ENCODE results near the gene NAALADL2. TPM values are rescaled to one million over a fixed set of nuclear protein-coding genes. Genes with fewer than 3 reads are reported as not detected.

Gene NAALADL2
- total and polyA plus RNA-seq, 2 of the 8 experiments (the other 6 are each of a cell fraction or from before 2014, with no cell fraction given), result 0.12 to 0.22 TPM

DNA sequence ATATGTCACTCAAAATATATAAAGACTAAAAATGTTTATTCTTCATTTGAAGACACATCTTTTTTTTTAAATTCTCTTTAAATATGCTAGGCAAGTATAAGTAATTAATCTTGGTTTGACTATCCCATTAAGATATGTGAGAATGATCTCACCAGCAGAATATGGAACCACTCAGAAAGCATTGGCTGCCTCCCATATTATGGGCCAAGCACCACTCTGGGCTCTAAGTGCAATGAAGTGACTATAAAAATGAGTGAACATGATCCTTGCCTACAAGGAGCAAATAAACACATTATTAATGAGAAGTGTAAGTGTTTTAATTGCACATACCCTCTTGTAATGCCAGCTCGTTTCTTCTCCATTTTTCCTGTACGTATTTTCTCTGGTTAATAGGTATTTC is 328.5 kb downstream of the NAALADL2 start:
- no peak for DNase-seq (ENCODE audit: low read depth in 1 of 2, low spot score in 2 of 2)
- CTCF ChIA-PET (ENCODE audit: partially characterized antibody), result interaction anchor here (1.4 kb wide), 1 partner anchor 9 kb away, joined by 5 read pairs; no protein-coding TSS in a partner anchor
- no peak for TF ChIP-seq MAFK (IDR thresholded peaks at IDR 0.05; ENCODE audit: low read depth, low read length)
- TF ChIP-seq CEBPB (IDR thresholded peaks at IDR 0.05; ENCODE audit: low read depth, low read length), result no peak
- TF ChIP-seq RBBP5 (IDR thresholded peaks at IDR 0.05; ENCODE audit: borderline replicate concordance, low read depth, low read length), result no peak
- TF ChIP-seq CTBP2 (IDR thresholded peaks at IDR 0.05; ENCODE audit: borderline replicate concordance, insufficient read depth, insufficient read length, low read length), result no peak
- no peak for TF ChIP-seq KDM4A (IDR thresholded peaks at IDR 0.05; ENCODE audit: low read depth, low read length, severe bottlenecking)
- no peak for TF ChIP-seq SIN3A (conservative IDR thresholded peaks at IDR 0.05 in 1 of 2, IDR thresholded peaks at IDR 0.05 in 1 of 2; ENCODE audit: low read depth in 1 of 2, low read length in 2 of 2)
- TF ChIP-seq BCL11A (IDR thresholded peaks at IDR 0.05; ENCODE audit: low read depth in 2 of 2, low read length in 2 of 2), result no peak
- TF ChIP-seq MAX (IDR thresholded peaks at IDR 0.05), result no peak
- no peak for TF ChIP-seq KDM5A (IDR thresholded peaks at IDR 0.05; ENCODE audit: low read length)

More for the DNA sequence above, 328.5 kb downstream of the NAALADL2 start:
- H3K27ac ChIP-seq (ENCODE audit: low read depth, low read length), result no peak overlapping the region
- no peak overlapping the region for H3K4me2 ChIP-seq (ENCODE audit: insufficient read depth in 1 of 2, low read depth in 2 of 2, low read length in 2 of 2)
- no peak overlapping the region for H3K14ac ChIP-seq (ENCODE audit: insufficient read length)
- 89% methylated on average over 2 of the region's 2 CpGs; no CpG with 5 or more reads in 1 of the 2 experiments for WGBS, 2 experiments (ENCODE audit: extremely low coverage in 1 of 2, insufficient coverage in 1 of 2, insufficient read length in 1 of 2, insufficient replicate concordance in 2 of 2, low coverage in 1 of 2, low lambda C conversion rate in 2 of 2, missing lambda C conversion rate in 1 of 2)
- no peak overlapping the region for H3K18ac ChIP-seq (ENCODE audit: extremely low read depth, low read length)
- no peaks in the 10 kb centered on the region for H4K20me1 ChIP-seq (replicated peaks in 1 of 2; ENCODE audit: control insufficient read depth in 1 of 2, insufficient read depth in 2 of 2, low read length in 2 of 2)
- no peak overlapping the region for H4K8ac ChIP-seq (ENCODE audit: extremely low read depth, insufficient read depth, low read length)
- no peak overlapping the region for H2AK5ac ChIP-seq (ENCODE audit: low read depth, low read length)
- H3K4me3 ChIP-seq (ENCODE audit: extremely low read depth in 1 of 4, insufficient read depth in 2 of 4, low read depth in 3 of 4, low read length in 4 of 4), result no peak overlapping the region
- H2AFZ ChIP-seq (ENCODE audit: low read length), result no peak overlapping the region
- H3K56ac ChIP-seq (replicated peaks; ENCODE audit: insufficient read length, low read depth, low read length), result no peak overlapping the region
- H3K79me2 ChIP-seq (ENCODE audit: control insufficient read depth in 1 of 2, insufficient read depth in 2 of 2, low read length in 2 of 2), result no peaks in the 10 kb centered on the region
- no peak overlapping the region for H4K5ac ChIP-seq (ENCODE audit: insufficient read length, low read depth, low read length)
- no peak overlapping the region for H2BK5ac ChIP-seq (ENCODE audit: low read depth, low read length)
- no peak overlapping the region for H4K91ac ChIP-seq (replicated peaks; ENCODE audit: insufficient read length, low read length)
- no peaks in the 10 kb centered on the region for H3K9me3 ChIP-seq (ENCODE audit: insufficient read depth in 2 of 2, low read depth in 1 of 2, low read length in 1 of 2)
- no peaks in the 10 kb centered on the region for H3K23me2 ChIP-seq (ENCODE audit: low read depth, low read length)
- H2BK20ac ChIP-seq (ENCODE audit: low read length), result no peak overlapping the region
- no peak overlapping the region for H2BK15ac ChIP-seq (ENCODE audit: low read length)
- no peak overlapping the region for H3K23ac ChIP-seq (ENCODE audit: insufficient read length)
- H3K4me1 ChIP-seq (replicated peaks in 1 of 4; ENCODE audit: control insufficient read depth in 3 of 4, insufficient read depth in 4 of 4, low read length in 3 of 4), result no peaks in the 10 kb centered on the region
- POLR2A ChIA-PET (ENCODE audit: partially characterized antibody), result no interaction called here
- no peak overlapping the region for H3K4ac ChIP-seq (replicated peaks; ENCODE audit: insufficient read length, low read depth, low read length)
- H3K79me1 ChIP-seq (ENCODE audit: low read depth, low read length), result no peaks in the 10 kb centered on the region
- H2BK12ac ChIP-seq (ENCODE audit: low read depth, low read length), result no peak overlapping the region
- H3K36me3 ChIP-seq (ENCODE audit: control insufficient read depth in 2 of 4, insufficient read depth in 4 of 4, low read length in 3 of 4), result no peaks in the 10 kb centered on the region
- FAIRE-seq, result no peak
- no peak overlapping the region for H2BK120ac ChIP-seq (replicated peaks; ENCODE audit: low read depth, low read length)
- no peaks in the 10 kb centered on the region for H3K27me3 ChIP-seq (replicated peaks in 1 of 4; ENCODE audit: control insufficient read depth in 3 of 4, extremely low read depth in 1 of 4, insufficient read depth in 3 of 4, low read length in 3 of 4)
- H3K9ac ChIP-seq (replicated peaks in 1 of 4; ENCODE audit: extremely low read depth in 1 of 4, low read depth in 3 of 4, low read length in 3 of 4), result no peak overlapping the region
